Measurements from ENCODE around the gene SLC11A1. TPM values are rescaled to one million over a fixed set of nuclear protein-coding genes. Genes with fewer than 3 reads are reported as not detected.
A peak's percentile ranks its signal among the peaks of the same experiment; 100 is the strongest.

SLC11A1 gene
- total RNA-seq, 2 donors from 2014 or later: 1.1 to 1.8 TPM

DNA sequence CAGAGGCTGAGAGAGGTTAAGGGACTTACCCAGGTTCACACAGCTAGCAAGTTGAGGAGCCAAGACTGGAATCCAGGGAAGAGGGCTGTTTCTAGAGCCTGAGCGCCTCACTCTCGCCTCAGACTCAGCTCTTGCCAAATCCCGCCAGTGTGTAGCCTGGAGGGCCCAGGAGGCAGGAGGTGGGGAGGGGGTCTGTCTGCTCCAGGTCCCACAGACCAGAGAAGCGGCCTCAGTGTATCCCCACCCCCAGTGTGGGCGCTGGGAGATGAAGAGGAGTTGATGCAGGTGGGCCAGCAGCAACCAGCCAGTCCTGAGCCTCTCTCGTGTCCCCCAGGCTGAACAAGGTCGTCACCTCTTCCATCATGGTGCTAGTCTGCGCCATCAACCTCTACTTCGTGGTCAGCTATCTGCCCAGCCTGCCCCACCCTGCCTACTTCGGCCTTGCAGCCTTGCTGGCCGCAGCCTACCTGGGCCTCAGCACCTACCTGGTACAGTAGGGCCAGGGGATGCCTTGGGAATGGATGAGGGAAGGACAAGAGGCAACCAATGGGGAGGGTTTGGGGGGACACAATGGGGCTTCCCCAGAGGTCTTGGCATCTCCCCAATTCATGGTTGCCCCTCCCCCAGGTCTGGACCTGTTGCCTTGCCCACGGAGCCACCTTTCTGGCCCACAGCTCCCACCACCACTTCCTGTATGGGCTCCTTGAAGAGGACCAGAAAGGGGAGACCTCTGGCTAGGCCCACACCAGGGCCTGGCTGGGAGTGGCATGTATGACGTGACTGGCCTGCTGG is 12.4 kb downstream of the SLC11A1 start:
- intact Hi-C loops (cut with DNase I): loop anchor here (5.0 kb wide), 1 partner anchor 92 kb away; no protein-coding TSS in a partner anchor
- Histone ChIP-seq H3K4me1 (peaks cover 4% of the 10 kb centered on the region), H3K36me3 (no peaks in the 10 kb centered on the region), H3K27ac (no peak overlapping the region), H3K9me3 (no peaks in the 10 kb centered on the region), H3K27me3 (no peaks in the 10 kb centered on the region), H3K9ac (ENCODE audit: low read depth in 2 of 2, low read length in 2 of 2) (peak overlapping the region in 1 of 2 donors; percentile 8), H3K4me3 (no peak overlapping the region)
- TF ChIP-seq CTCF (IDR thresholded peaks at IDR 0.05): no peak
- no peak for DNase-seq

GRCh38 chr2:218395090-218395444 is 13.0 kb downstream of the SLC11A1 start:
- Histone ChIP-seq H3K9ac (ENCODE audit: low read depth in 2 of 2, low read length in 2 of 2) (peak overlapping the region; percentile 8 to 67), H3K4me3 (no peak overlapping the region), H3K27me3 (no peaks in the 10 kb centered on the region), H3K9me3 (no peaks in the 10 kb centered on the region), H3K4me1 (peaks cover 4% of the 10 kb centered on the region), H3K27ac (peak overlapping the region; percentile 100), H3K36me3 (no peaks in the 10 kb centered on the region)
- TF ChIP-seq CTCF (IDR thresholded peaks at IDR 0.05): no peak
- intact Hi-C loops (cut with DNase I): no loop called here
- DNase-seq: no peak

GRCh38 chr2:218395456-218395825 is 13.4 kb downstream of the SLC11A1 start:
- DNase-seq: peak; percentile 73
- peak overlapping the region; percentile 66 to 67 for H3K9ac ChIP-seq (ENCODE audit: low read depth in 2 of 2, low read length in 2 of 2)
- intact Hi-C loops (cut with DNase I): no loop called here
- H3K27me3 ChIP-seq: no peaks in the 10 kb centered on the region
- H3K4me1 ChIP-seq: peaks cover 4% of the 10 kb centered on the region
- no peak for TF ChIP-seq CTCF (IDR thresholded peaks at IDR 0.05)
- peak overlapping the region; percentile 97 for H3K4me3 ChIP-seq
- H3K27ac ChIP-seq: peak overlapping the region; percentile 100
- no peaks in the 10 kb centered on the region for H3K9me3 ChIP-seq
- H3K36me3 ChIP-seq: no peaks in the 10 kb centered on the region

DNA sequence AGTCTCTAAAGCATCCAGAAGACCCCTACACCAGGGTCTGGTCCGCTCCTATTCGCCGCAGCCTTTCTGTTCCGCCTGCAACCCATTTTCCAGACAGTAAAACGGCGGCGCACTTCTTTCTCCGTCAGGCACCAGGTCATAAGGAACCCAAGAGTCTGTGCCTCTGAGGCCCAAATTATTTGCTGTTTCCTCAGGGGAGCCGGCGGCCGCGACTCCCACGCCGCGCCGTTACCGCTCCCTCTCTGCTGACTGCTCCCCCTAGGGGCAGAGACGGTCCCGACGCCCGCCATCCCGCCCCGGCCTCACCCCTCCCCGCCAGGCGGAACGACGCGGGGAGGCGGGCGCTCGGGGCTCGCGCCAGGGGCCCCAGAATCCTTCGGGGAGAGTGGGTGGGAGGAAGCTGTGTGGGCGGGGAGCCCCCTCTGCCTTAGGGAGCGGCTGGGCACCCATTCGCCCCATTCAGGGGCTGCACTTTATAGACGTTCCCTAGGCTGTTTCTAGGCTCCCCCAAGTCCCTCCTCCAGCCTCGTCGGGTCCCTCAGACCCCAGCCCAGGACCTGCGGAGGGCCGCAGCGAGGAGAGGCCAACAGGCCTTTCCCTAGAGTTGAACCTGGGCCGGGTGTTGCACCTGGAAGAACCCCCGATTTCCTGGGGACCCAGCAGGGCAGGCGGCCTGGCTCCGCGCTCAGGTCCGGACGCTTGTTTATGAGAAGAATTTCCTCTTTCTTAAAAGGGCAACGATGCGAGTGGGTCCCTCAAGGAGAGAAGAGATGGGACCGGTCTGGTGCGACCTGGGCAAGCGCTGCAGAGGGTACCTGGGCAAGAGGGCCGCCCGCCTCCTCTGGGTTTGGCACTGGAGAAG is 14.0 kb downstream of the SLC11A1 start:
- Histone ChIP-seq H3K36me3 (no peaks in the 10 kb centered on the region), H3K27ac (peak overlapping the region; percentile 100), H3K4me3 (peak overlapping the region; percentile 97), H3K4me1 (peaks cover 5% of the 10 kb centered on the region), H3K9me3 (no peaks in the 10 kb centered on the region), H3K27me3 (no peaks in the 10 kb centered on the region), H3K9ac (ENCODE audit: low read depth in 2 of 2, low read length in 2 of 2) (peak overlapping the region; percentile 84 to 88)
- peak; percentile 94 for DNase-seq
- peak; percentile 84 for TF ChIP-seq CTCF (IDR thresholded peaks at IDR 0.05)
- intact Hi-C loops (cut with DNase I): no loop called here

- Histone ChIP-seq H3K27ac (peak overlapping the region; percentile 100), H3K9me3 (no peaks in the 10 kb centered on the region), H3K36me3 (no peaks in the 10 kb centered on the region), H3K4me3 (peak overlapping the region; percentile 97), H3K9ac (ENCODE audit: low read depth in 2 of 2, low read length in 2 of 2) (peak overlapping the region; percentile 84 to 88), H3K27me3 (no peaks in the 10 kb centered on the region), H3K4me1 (peaks cover 13% of the 10 kb centered on the region)
- peak; percentile 81 for DNase-seq
- intact Hi-C loops (cut with DNase I): no loop called here
- TF ChIP-seq CTCF (IDR thresholded peaks at IDR 0.05): no peak
Measured at GRCh38 chr2:218396688-218397462, 14.8 kb downstream of the SLC11A1 start.
